ENCODE results near the gene ISL2. TPM values are rescaled to one million over a fixed set of nuclear protein-coding genes. Genes with fewer than 3 reads are reported as not detected.

Gene ISL2
- total RNA-seq, 2 donors from 2014 or later = 0.77 to 2.4 TPM

- no peak for DNase-seq (ENCODE audit: low spot score)
- Histone ChIP-seq H3K36me3 (no peaks in the 10 kb centered on the region), H3K4me3 (no peak overlapping the region), H3K27me3 (replicated peaks; ENCODE audit: insufficient read depth) (peaks cover 25% of the 10 kb centered on the region), H3K9me3 (no peaks in the 10 kb centered on the region), H3K4me1 (replicated peaks) (peaks cover 10% of the 10 kb centered on the region), H3K27ac (no peak overlapping the region)
- WGBS = 34% methylated on average over 3 of the region's 3 CpGs
- TF ChIP-seq POLR2A (IDR thresholded peaks at IDR 0.05) = no peak
- TF ChIP-seq POLR2AphosphoS5 (IDR thresholded peaks at IDR 0.05) = no peak
- TF ChIP-seq CTCF (IDR thresholded peaks at IDR 0.05) = no peak
- intact Hi-C loops (cut with DNase I) = no loop called here
These were observed 8.5 kb downstream of the ISL2 start for GRCh38 chr15:76344893-76345582.

- peaks cover 5% of the 10 kb centered on the region for H3K4me1 ChIP-seq (replicated peaks)
These were observed 9.0 kb downstream of the ISL2 start for GRCh38 chr15:76345583-76345879.

GRCh38 chr15:76345880-76346668 is 9.5 kb downstream of the ISL2 start:
- WGBS = 6% methylated on average over 44 of the region's 65 CpGs
- intact Hi-C loops (cut with DNase I) = no loop called here
- Histone ChIP-seq H3K9me3 (no peaks in the 10 kb centered on the region), H3K4me1 (replicated peaks) (peaks cover 4% of the 10 kb centered on the region), H3K27ac (peak overlapping the region; percentile 30 to 57), H3K27me3 (replicated peaks; ENCODE audit: insufficient read depth) (peaks cover 19% of the 10 kb centered on the region), H3K4me3 (peak overlapping the region; percentile 33 to 36), H3K36me3 (no peaks in the 10 kb centered on the region)
- no peak for DNase-seq (ENCODE audit: low spot score)
- TF ChIP-seq POLR2AphosphoS5 (IDR thresholded peaks at IDR 0.05) = no peak
- peak; percentile 10 for TF ChIP-seq POLR2A (IDR thresholded peaks at IDR 0.05)

More at GRCh38 chr15:76345583-76345879, 9.0 kb downstream of the ISL2 start:
- Histone ChIP-seq H3K27me3 (replicated peaks; ENCODE audit: insufficient read depth) (peaks cover 22% of the 10 kb centered on the region), H3K36me3 (no peaks in the 10 kb centered on the region), H3K27ac (no peak overlapping the region), H3K4me3 (no peak overlapping the region), H3K9me3 (no peaks in the 10 kb centered on the region)
- intact Hi-C loops (cut with DNase I) = no loop called here
- WGBS = 40% methylated on average over 7 of the region's 7 CpGs
- no peak for DNase-seq (ENCODE audit: low spot score)
- TF ChIP-seq POLR2A (IDR thresholded peaks at IDR 0.05) (no peak), CTCF (IDR thresholded peaks at IDR 0.05) (no peak), POLR2AphosphoS5 (IDR thresholded peaks at IDR 0.05) (no peak)

GRCh38 chr15:76346669-76347481 is 10.3 kb downstream of the ISL2 start:
- intact Hi-C loops (cut with DNase I) = no loop called here
- TF ChIP-seq POLR2AphosphoS5 (IDR thresholded peaks at IDR 0.05) (no peak), CTCF (IDR thresholded peaks at IDR 0.05) (no peak), POLR2A (IDR thresholded peaks at IDR 0.05) (no peak)
- no peaks in the 10 kb centered on the region for H3K9me3 ChIP-seq
- peaks cover 4% of the 10 kb centered on the region for H3K4me1 ChIP-seq (replicated peaks)
- no peaks in the 10 kb centered on the region for H3K36me3 ChIP-seq
- peak overlapping the region; percentile 30 to 57 for H3K27ac ChIP-seq
- peak overlapping the region; percentile 33 to 36 for H3K4me3 ChIP-seq
- WGBS = 4% methylated on average over 59 of the region's 74 CpGs
- no peak for DNase-seq (ENCODE audit: low spot score)
- peaks cover 19% of the 10 kb centered on the region for H3K27me3 ChIP-seq (replicated peaks; ENCODE audit: insufficient read depth)

- H3K9me3 ChIP-seq = no peaks in the 10 kb centered on the region
- TF ChIP-seq POLR2A (IDR thresholded peaks at IDR 0.05) = no peak
- no peaks in the 10 kb centered on the region for H3K36me3 ChIP-seq
- 77% methylated on average over 13 of the region's 13 CpGs for WGBS
- peaks cover 19% of the 10 kb centered on the region for H3K27me3 ChIP-seq (replicated peaks; ENCODE audit: insufficient read depth)
- peaks cover 4% of the 10 kb centered on the region for H3K4me1 ChIP-seq (replicated peaks)
- DNase-seq (ENCODE audit: low spot score) = no peak
- intact Hi-C loops (cut with DNase I) = no loop called here
- H3K4me3 ChIP-seq = peak overlapping the region; percentile 33 to 36
- peak overlapping the region in 1 of 2 donors; percentile 57 for H3K27ac ChIP-seq
These were observed 11.0 kb downstream of the ISL2 start for GRCh38 chr15:76347482-76348055.

Measured in prostate gland (tissue), 2 donors.